ENCODE results near the gene NLRP12. TPM values are rescaled to one million over a fixed set of nuclear protein-coding genes. Genes with fewer than 3 reads are reported as not detected.
"Not testable (repeated sequence)": the region's sequence is repeated elsewhere in the genome, so short reads cannot be mapped to it uniquely, and the experiment has no call there.

Gene NLRP12
- polyA plus RNA-seq, 2 donors: 0.01 to 0.04 TPM

GRCh38 chr19:53840914-53841313, 16.8 kb upstream of the NLRP12 start:
- WGBS, 2 donors: 64 to 66% methylated on average over 4 of the region's 4 CpGs
- H3K27ac ChIP-seq (ENCODE audit: low read depth in 2 of 2, low read length in 1 of 2); H3K36me3 ChIP-seq (ENCODE audit: control insufficient read depth in 2 of 2, insufficient read depth in 2 of 2, low read length in 1 of 2); H3K4me1 ChIP-seq (ENCODE audit: control insufficient read depth in 2 of 2, insufficient read depth in 2 of 2, low read length in 1 of 2); H3K27me3 ChIP-seq (ENCODE audit: control insufficient read depth in 1 of 2, insufficient read depth in 2 of 2, low read length in 2 of 2); H3K9me3 ChIP-seq (ENCODE audit: control insufficient read depth in 2 of 2, insufficient read depth in 1 of 2, low read depth in 1 of 2, low read length in 1 of 2); H3K4me3 ChIP-seq (ENCODE audit: low read depth in 1 of 2, low read length in 2 of 2): not testable (repeated sequence)

- H3K4me1 ChIP-seq (ENCODE audit: control insufficient read depth in 2 of 2, insufficient read depth in 2 of 2, low read length in 1 of 2); H3K9me3 ChIP-seq (ENCODE audit: control insufficient read depth in 2 of 2, insufficient read depth in 1 of 2, low read depth in 1 of 2, low read length in 1 of 2); H3K27ac ChIP-seq (ENCODE audit: low read depth in 2 of 2, low read length in 1 of 2); H3K4me3 ChIP-seq (ENCODE audit: low read depth in 1 of 2, low read length in 2 of 2); H3K36me3 ChIP-seq (ENCODE audit: control insufficient read depth in 2 of 2, insufficient read depth in 2 of 2, low read length in 1 of 2); H3K27me3 ChIP-seq (ENCODE audit: control insufficient read depth in 1 of 2, insufficient read depth in 2 of 2, low read length in 2 of 2): not testable (repeated sequence)
- 92% methylated on average over 12 of the region's 12 CpGs for WGBS, 2 donors
These were observed 16.1 kb upstream of the NLRP12 start for GRCh38 chr19:53840241-53840640.

GRCh38 chr19:53838446-53838845, 14.3 kb upstream of the NLRP12 start:
- 81 to 90% methylated on average over 4 to 5 of the region's 5 CpGs for WGBS, 2 donors
- not testable (repeated sequence) for H3K36me3 ChIP-seq (ENCODE audit: control insufficient read depth in 2 of 2, insufficient read depth in 2 of 2, low read length in 1 of 2); H3K27ac ChIP-seq (ENCODE audit: low read depth in 2 of 2, low read length in 1 of 2)

GRCh38 chr19:53832861-53833260, 8.7 kb upstream of the NLRP12 start:
- not testable (repeated sequence) for H3K27ac ChIP-seq (ENCODE audit: low read depth in 2 of 2, low read length in 1 of 2); H3K4me1 ChIP-seq (ENCODE audit: control insufficient read depth in 2 of 2, insufficient read depth in 2 of 2, low read length in 1 of 2); H3K27me3 ChIP-seq (ENCODE audit: control insufficient read depth in 1 of 2, insufficient read depth in 2 of 2, low read length in 2 of 2); H3K4me3 ChIP-seq (ENCODE audit: low read depth in 1 of 2, low read length in 2 of 2); H3K36me3 ChIP-seq (ENCODE audit: control insufficient read depth in 2 of 2, insufficient read depth in 2 of 2, low read length in 1 of 2); H3K9me3 ChIP-seq (ENCODE audit: control insufficient read depth in 2 of 2, insufficient read depth in 1 of 2, low read depth in 1 of 2, low read length in 1 of 2)
- WGBS, 2 donors: 14 to 17% methylated on average over 10 of the region's 13 CpGs

More at GRCh38 chr19:53838446-53838845, 14.3 kb upstream of the NLRP12 start:
- not testable (repeated sequence) for H3K9me3 ChIP-seq (ENCODE audit: control insufficient read depth in 2 of 2, insufficient read depth in 1 of 2, low read depth in 1 of 2, low read length in 1 of 2); H3K4me1 ChIP-seq (ENCODE audit: control insufficient read depth in 2 of 2, insufficient read depth in 2 of 2, low read length in 1 of 2); H3K4me3 ChIP-seq (ENCODE audit: low read depth in 1 of 2, low read length in 2 of 2); H3K27me3 ChIP-seq (ENCODE audit: control insufficient read depth in 1 of 2, insufficient read depth in 2 of 2, low read length in 2 of 2)

GRCh38 chr19:53828531-53828930, 4.4 kb upstream of the NLRP12 start:
- Histone ChIP-seq H3K27ac (ENCODE audit: low read depth in 2 of 2, low read length in 1 of 2) (no peak overlapping the region), H3K27me3 (ENCODE audit: control insufficient read depth in 1 of 2, insufficient read depth in 2 of 2, low read length in 2 of 2) (no peaks in the 10 kb centered on the region), H3K4me1 (ENCODE audit: control insufficient read depth in 2 of 2, insufficient read depth in 2 of 2, low read length in 1 of 2) (no peaks in the 10 kb centered on the region), H3K9me3 (ENCODE audit: control insufficient read depth in 2 of 2, insufficient read depth in 1 of 2, low read depth in 1 of 2, low read length in 1 of 2) (no peaks in the 10 kb centered on the region), H3K4me3 (ENCODE audit: low read depth in 1 of 2, low read length in 2 of 2) (no peak overlapping the region), H3K36me3 (ENCODE audit: control insufficient read depth in 2 of 2, insufficient read depth in 2 of 2, low read length in 1 of 2) (no peaks in the 10 kb centered on the region)
- WGBS, 2 donors: 52 to 58% methylated on average over 3 of the region's 3 CpGs

GRCh38 chr19:53826876-53827275, 2.8 kb upstream of the NLRP12 start:
- Histone ChIP-seq H3K9me3 (ENCODE audit: control insufficient read depth in 2 of 2, insufficient read depth in 1 of 2, low read depth in 1 of 2, low read length in 1 of 2) (no peaks in the 10 kb centered on the region), H3K4me3 (ENCODE audit: low read depth in 1 of 2, low read length in 2 of 2) (no peak overlapping the region), H3K27me3 (ENCODE audit: control insufficient read depth in 1 of 2, insufficient read depth in 2 of 2, low read length in 2 of 2) (no peaks in the 10 kb centered on the region), H3K36me3 (ENCODE audit: control insufficient read depth in 2 of 2, insufficient read depth in 2 of 2, low read length in 1 of 2) (no peaks in the 10 kb centered on the region), H3K4me1 (ENCODE audit: control insufficient read depth in 2 of 2, insufficient read depth in 2 of 2, low read length in 1 of 2) (no peaks in the 10 kb centered on the region), H3K27ac (ENCODE audit: low read depth in 2 of 2, low read length in 1 of 2) (no peak overlapping the region)
- WGBS, 2 donors: 71 to 77% methylated on average over 7 of the region's 7 CpGs

- Histone ChIP-seq H3K27me3 (ENCODE audit: control insufficient read depth in 1 of 2, insufficient read depth in 2 of 2, low read length in 2 of 2) (no peaks in the 10 kb centered on the region), H3K27ac (ENCODE audit: low read depth in 2 of 2, low read length in 1 of 2) (no peak overlapping the region), H3K4me1 (ENCODE audit: control insufficient read depth in 2 of 2, insufficient read depth in 2 of 2, low read length in 1 of 2) (no peaks in the 10 kb centered on the region), H3K36me3 (ENCODE audit: control insufficient read depth in 2 of 2, insufficient read depth in 2 of 2, low read length in 1 of 2) (no peaks in the 10 kb centered on the region), H3K4me3 (ENCODE audit: low read depth in 1 of 2, low read length in 2 of 2) (no peak overlapping the region), H3K9me3 (ENCODE audit: control insufficient read depth in 2 of 2, insufficient read depth in 1 of 2, low read depth in 1 of 2, low read length in 1 of 2) (no peaks in the 10 kb centered on the region)
- WGBS, 2 donors: 77 to 78% methylated on average over 12 of the region's 12 CpGs
These were observed 564 bp downstream of the NLRP12 start for GRCh38 chr19:53823380-53824120.

GRCh38 chr19:53819861-53820260, 4.3 kb downstream of the NLRP12 start:
- WGBS, 2 donors: 63% methylated on average over 5 of the region's 5 CpGs
- H3K27ac ChIP-seq (ENCODE audit: low read depth in 2 of 2, low read length in 1 of 2): no peak overlapping the region
- H3K9me3 ChIP-seq (ENCODE audit: control insufficient read depth in 2 of 2, insufficient read depth in 1 of 2, low read depth in 1 of 2, low read length in 1 of 2): no peaks in the 10 kb centered on the region

GRCh38 chr19:53818756-53819155, 5.4 kb downstream of the NLRP12 start:
- 87 to 90% methylated on average over 13 of the region's 13 CpGs for WGBS, 2 donors

More at GRCh38 chr19:53819861-53820260, 4.3 kb downstream of the NLRP12 start:
- Histone ChIP-seq H3K4me1 (ENCODE audit: control insufficient read depth in 2 of 2, insufficient read depth in 2 of 2, low read length in 1 of 2) (no peaks in the 10 kb centered on the region), H3K27me3 (ENCODE audit: control insufficient read depth in 1 of 2, insufficient read depth in 2 of 2, low read length in 2 of 2) (no peaks in the 10 kb centered on the region), H3K4me3 (ENCODE audit: low read depth in 1 of 2, low read length in 2 of 2) (no peak overlapping the region), H3K36me3 (ENCODE audit: control insufficient read depth in 2 of 2, insufficient read depth in 2 of 2, low read length in 1 of 2) (no peaks in the 10 kb centered on the region)

GRCh38 chr19:53813996-53814395, 10.1 kb downstream of the NLRP12 start:
- no peaks in the 10 kb centered on the region for H3K9me3 ChIP-seq (ENCODE audit: control insufficient read depth in 2 of 2, insufficient read depth in 1 of 2, low read depth in 1 of 2, low read length in 1 of 2)
- H3K36me3 ChIP-seq (ENCODE audit: control insufficient read depth in 2 of 2, insufficient read depth in 2 of 2, low read length in 1 of 2): no peaks in the 10 kb centered on the region
- no peaks in the 10 kb centered on the region for H3K4me1 ChIP-seq (ENCODE audit: control insufficient read depth in 2 of 2, insufficient read depth in 2 of 2, low read length in 1 of 2)
- no peaks in the 10 kb centered on the region for H3K27me3 ChIP-seq (ENCODE audit: control insufficient read depth in 1 of 2, insufficient read depth in 2 of 2, low read length in 2 of 2)
- no peak overlapping the region for H3K4me3 ChIP-seq (ENCODE audit: low read depth in 1 of 2, low read length in 2 of 2)
- no peak overlapping the region for H3K27ac ChIP-seq (ENCODE audit: low read depth in 2 of 2, low read length in 1 of 2)
- WGBS, 2 donors: 60 to 68% methylated on average over 4 of the region's 4 CpGs

More at GRCh38 chr19:53818756-53819155, 5.4 kb downstream of the NLRP12 start:
- Histone ChIP-seq H3K4me1 (ENCODE audit: control insufficient read depth in 2 of 2, insufficient read depth in 2 of 2, low read length in 1 of 2) (no peaks in the 10 kb centered on the region), H3K9me3 (ENCODE audit: control insufficient read depth in 2 of 2, insufficient read depth in 1 of 2, low read depth in 1 of 2, low read length in 1 of 2) (no peaks in the 10 kb centered on the region), H3K27ac (ENCODE audit: low read depth in 2 of 2, low read length in 1 of 2) (no peak overlapping the region), H3K36me3 (ENCODE audit: control insufficient read depth in 2 of 2, insufficient read depth in 2 of 2, low read length in 1 of 2) (no peaks in the 10 kb centered on the region), H3K4me3 (ENCODE audit: low read depth in 1 of 2, low read length in 2 of 2) (no peak overlapping the region), H3K27me3 (ENCODE audit: control insufficient read depth in 1 of 2, insufficient read depth in 2 of 2, low read length in 2 of 2) (no peaks in the 10 kb centered on the region)
